ENCODE results near the gene BDNF.
"Not testable (repeated sequence)": the region's sequence is repeated elsewhere in the genome, so short reads cannot be mapped to it uniquely, and the experiment has no call there.

The BDNF gene

DNA sequence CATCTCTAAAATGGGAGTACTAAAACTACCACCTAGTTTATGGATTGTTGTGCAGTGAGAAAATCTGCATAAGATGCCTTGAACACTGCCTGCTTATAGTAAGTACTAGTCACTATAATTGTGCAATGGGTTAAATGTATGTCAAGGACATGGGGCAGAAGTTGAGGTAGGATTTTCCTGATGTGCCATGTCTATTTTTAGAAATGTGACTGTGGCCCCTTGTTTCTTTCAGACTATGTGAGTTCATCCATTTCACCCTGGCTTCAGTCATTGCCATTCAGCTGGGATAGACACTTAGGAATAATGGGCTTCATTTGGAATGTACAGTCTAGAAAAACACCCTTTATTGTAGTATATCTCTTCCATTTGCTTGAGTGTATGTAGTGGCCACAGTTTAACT, 51.4 kb downstream of the BDNF start:
- no peak overlapping the region for H3K27ac ChIP-seq (ENCODE audit: low read length)
- no peaks in the 10 kb centered on the region for H3K4me1 ChIP-seq (ENCODE audit: control insufficient read depth, insufficient read depth, low read length)
- H3K36me3 ChIP-seq (ENCODE audit: control insufficient read depth in 2 of 2, insufficient read depth in 2 of 2, low read length in 2 of 2) = no peaks in the 10 kb centered on the region
- no peaks in the 10 kb centered on the region for H3K27me3 ChIP-seq (ENCODE audit: control insufficient read depth in 1 of 2, insufficient read depth in 2 of 2, low read length in 2 of 2)
- no peak overlapping the region for H3K9ac ChIP-seq (ENCODE audit: low read length in 2 of 2)
- no peaks in the 10 kb centered on the region for H3K9me3 ChIP-seq (ENCODE audit: control insufficient read depth in 2 of 2, low read length in 2 of 2)
- H3K4me3 ChIP-seq (ENCODE audit: low read length in 2 of 2) = no peak overlapping the region

- H3K36me3 ChIP-seq (ENCODE audit: control insufficient read depth in 2 of 2, insufficient read depth in 2 of 2, low read length in 2 of 2) = no peaks in the 10 kb centered on the region
These were observed 54.0 kb downstream of the BDNF start for GRCh38 chr11:27646051-27646818.

GRCh38 chr11:27642954-27643353, 57.3 kb downstream of the BDNF start:
- Histone ChIP-seq H3K9me3 (ENCODE audit: control insufficient read depth in 2 of 2, low read length in 2 of 2) (no peaks in the 10 kb centered on the region), H3K9ac (ENCODE audit: low read length in 2 of 2) (no peak overlapping the region), H3K4me1 (ENCODE audit: control insufficient read depth, insufficient read depth, low read length) (no peaks in the 10 kb centered on the region), H3K27ac (ENCODE audit: low read length) (no peak overlapping the region), H3K27me3 (ENCODE audit: control insufficient read depth in 1 of 2, insufficient read depth in 2 of 2, low read length in 2 of 2) (no peaks in the 10 kb centered on the region), H3K4me3 (ENCODE audit: low read length in 2 of 2) (no peak overlapping the region), H3K36me3 (ENCODE audit: control insufficient read depth in 2 of 2, insufficient read depth in 2 of 2, low read length in 2 of 2) (peaks cover 0 to 4% of the 10 kb centered on the region in 2 donors)

More at GRCh38 chr11:27646051-27646818, 54.0 kb downstream of the BDNF start:
- H3K9ac ChIP-seq (ENCODE audit: low read length in 2 of 2) = no peak overlapping the region
- H3K27me3 ChIP-seq (ENCODE audit: control insufficient read depth in 1 of 2, insufficient read depth in 2 of 2, low read length in 2 of 2) = no peaks in the 10 kb centered on the region
- H3K4me3 ChIP-seq (ENCODE audit: low read length in 2 of 2) = no peak overlapping the region
- H3K4me1 ChIP-seq (ENCODE audit: control insufficient read depth, insufficient read depth, low read length) = no peaks in the 10 kb centered on the region
- no peak overlapping the region for H3K27ac ChIP-seq (ENCODE audit: low read length)
- H3K9me3 ChIP-seq (ENCODE audit: control insufficient read depth in 2 of 2, low read length in 2 of 2) = no peaks in the 10 kb centered on the region

DNA sequence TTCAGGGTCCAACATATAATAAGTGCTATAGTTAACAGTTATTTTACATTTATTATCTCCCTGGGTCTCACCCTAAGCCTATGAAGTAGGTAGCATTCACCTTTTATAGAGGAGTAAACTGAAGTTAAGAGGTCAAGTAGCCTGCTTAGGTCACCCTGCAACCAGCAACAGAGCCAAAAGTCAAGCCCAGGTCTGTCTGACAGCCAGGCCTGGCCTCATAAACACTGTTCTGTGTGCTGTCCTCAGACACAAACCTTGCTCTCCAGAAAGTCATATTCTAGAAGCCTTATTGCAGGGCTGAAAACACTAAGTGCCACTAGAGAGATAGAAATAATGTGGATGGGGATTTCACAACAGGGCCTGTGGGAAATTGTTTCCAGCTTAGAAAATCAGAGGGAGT, 59.3 kb downstream of the BDNF start:
- H3K27me3 ChIP-seq (ENCODE audit: control insufficient read depth in 1 of 2, insufficient read depth in 2 of 2, low read length in 2 of 2) = no peaks in the 10 kb centered on the region
- H3K36me3 ChIP-seq (ENCODE audit: control insufficient read depth in 2 of 2, insufficient read depth in 2 of 2, low read length in 2 of 2) = peaks cover 0 to 4% of the 10 kb centered on the region in 2 donors
- H3K4me3 ChIP-seq (ENCODE audit: low read length in 2 of 2) = no peak overlapping the region

GRCh38 chr11:27635567-27636037, 64.7 kb downstream of the BDNF start:
- Histone ChIP-seq H3K27ac (ENCODE audit: low read length) (no peak overlapping the region), H3K9me3 (ENCODE audit: control insufficient read depth in 2 of 2, low read length in 2 of 2) (peaks cover 0 to 6% of the 10 kb centered on the region in 2 donors), H3K36me3 (ENCODE audit: control insufficient read depth in 2 of 2, insufficient read depth in 2 of 2, low read length in 2 of 2) (no peaks in the 10 kb centered on the region), H3K27me3 (ENCODE audit: control insufficient read depth in 1 of 2, insufficient read depth in 2 of 2, low read length in 2 of 2) (no peaks in the 10 kb centered on the region), H3K4me1 (ENCODE audit: control insufficient read depth, insufficient read depth, low read length) (no peaks in the 10 kb centered on the region), H3K4me3 (ENCODE audit: low read length in 2 of 2) (no peak overlapping the region), H3K9ac (ENCODE audit: low read length in 2 of 2) (no peak overlapping the region)

More for the DNA sequence above, 59.3 kb downstream of the BDNF start:
- Histone ChIP-seq H3K27ac (ENCODE audit: low read length) (no peak overlapping the region), H3K4me1 (ENCODE audit: control insufficient read depth, insufficient read depth, low read length) (no peaks in the 10 kb centered on the region), H3K9me3 (ENCODE audit: control insufficient read depth in 2 of 2, low read length in 2 of 2) (no peaks in the 10 kb centered on the region), H3K9ac (ENCODE audit: low read length in 2 of 2) (no peak overlapping the region)

GRCh38 chr11:27634776-27635175, 65.5 kb downstream of the BDNF start:
- H3K27me3 ChIP-seq (ENCODE audit: control insufficient read depth in 1 of 2, insufficient read depth in 2 of 2, low read length in 2 of 2) = not testable (repeated sequence)

GRCh38 chr11:27634282-27634681, 66.0 kb downstream of the BDNF start:
- not testable (repeated sequence) for H3K9ac ChIP-seq (ENCODE audit: low read length in 2 of 2)

More at GRCh38 chr11:27634776-27635175, 65.5 kb downstream of the BDNF start:
- not testable (repeated sequence) for H3K9ac ChIP-seq (ENCODE audit: low read length in 2 of 2); H3K9me3 ChIP-seq (ENCODE audit: control insufficient read depth in 2 of 2, low read length in 2 of 2); H3K4me3 ChIP-seq (ENCODE audit: low read length in 2 of 2); H3K27ac ChIP-seq (ENCODE audit: low read length); H3K36me3 ChIP-seq (ENCODE audit: control insufficient read depth in 2 of 2, insufficient read depth in 2 of 2, low read length in 2 of 2); H3K4me1 ChIP-seq (ENCODE audit: control insufficient read depth, insufficient read depth, low read length)

DNA sequence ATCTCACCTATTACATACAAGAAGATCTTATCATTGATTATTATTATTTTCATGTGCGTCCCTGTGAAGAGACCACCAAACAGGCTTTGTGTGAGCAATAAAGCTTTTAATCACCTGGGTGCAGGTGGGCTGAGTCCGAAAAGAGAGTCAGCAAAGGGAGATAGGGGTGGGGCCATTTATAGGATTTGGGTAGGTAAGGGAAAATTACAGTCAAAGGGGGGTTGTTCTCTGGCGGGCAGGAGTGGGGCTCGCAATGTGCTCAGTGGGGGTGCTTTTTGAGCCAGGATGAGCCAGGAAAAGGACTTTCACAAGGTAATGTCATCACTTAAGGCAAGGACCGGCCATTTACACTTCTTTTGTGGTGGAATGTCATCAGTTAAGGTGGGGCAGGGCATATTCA, 71.2 kb downstream of the BDNF start:
- H3K27ac ChIP-seq (ENCODE audit: low read length); H3K36me3 ChIP-seq (ENCODE audit: control insufficient read depth in 2 of 2, insufficient read depth in 2 of 2, low read length in 2 of 2); H3K4me3 ChIP-seq (ENCODE audit: low read length in 2 of 2); H3K4me1 ChIP-seq (ENCODE audit: control insufficient read depth, insufficient read depth, low read length); H3K9me3 ChIP-seq (ENCODE audit: control insufficient read depth in 2 of 2, low read length in 2 of 2); H3K9ac ChIP-seq (ENCODE audit: low read length in 2 of 2); H3K27me3 ChIP-seq (ENCODE audit: control insufficient read depth in 1 of 2, insufficient read depth in 2 of 2, low read length in 2 of 2): not testable (repeated sequence)

More at GRCh38 chr11:27634282-27634681, 66.0 kb downstream of the BDNF start:
- H3K4me3 ChIP-seq (ENCODE audit: low read length in 2 of 2); H3K9me3 ChIP-seq (ENCODE audit: control insufficient read depth in 2 of 2, low read length in 2 of 2); H3K4me1 ChIP-seq (ENCODE audit: control insufficient read depth, insufficient read depth, low read length); H3K27me3 ChIP-seq (ENCODE audit: control insufficient read depth in 1 of 2, insufficient read depth in 2 of 2, low read length in 2 of 2); H3K27ac ChIP-seq (ENCODE audit: low read length); H3K36me3 ChIP-seq (ENCODE audit: control insufficient read depth in 2 of 2, insufficient read depth in 2 of 2, low read length in 2 of 2): not testable (repeated sequence)

DNA sequence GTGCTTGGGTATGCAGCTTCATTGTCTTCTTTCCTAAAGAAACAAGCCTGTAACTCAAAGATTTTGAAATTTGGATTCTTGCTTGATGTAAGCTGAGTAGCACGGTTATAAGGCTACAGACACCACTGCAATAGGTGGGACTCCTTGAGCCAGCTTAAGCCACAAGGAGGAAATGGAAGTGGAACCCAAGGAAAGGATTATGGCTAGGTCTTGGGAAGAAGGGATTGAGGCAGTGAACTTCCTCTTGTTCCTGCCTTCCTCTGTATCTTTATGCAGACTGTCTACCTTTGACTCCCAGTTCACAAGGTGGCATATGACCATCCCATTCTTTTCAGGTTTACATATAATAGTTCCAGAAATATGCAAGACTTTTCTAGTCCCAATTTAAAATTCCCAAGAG, 72.3 kb downstream of the BDNF start:
- no peak overlapping the region for H3K4me3 ChIP-seq (ENCODE audit: low read length in 2 of 2)
- no peak overlapping the region for H3K9ac ChIP-seq (ENCODE audit: low read length in 2 of 2)
- H3K27ac ChIP-seq (ENCODE audit: low read length) = no peak overlapping the region
- H3K36me3 ChIP-seq (ENCODE audit: control insufficient read depth in 2 of 2, insufficient read depth in 2 of 2, low read length in 2 of 2) = no peaks in the 10 kb centered on the region
- no peaks in the 10 kb centered on the region for H3K9me3 ChIP-seq (ENCODE audit: control insufficient read depth in 2 of 2, low read length in 2 of 2)
- H3K27me3 ChIP-seq (ENCODE audit: control insufficient read depth in 1 of 2, insufficient read depth in 2 of 2, low read length in 2 of 2) = no peaks in the 10 kb centered on the region
- H3K4me1 ChIP-seq (ENCODE audit: control insufficient read depth, insufficient read depth, low read length) = no peaks in the 10 kb centered on the region

DNA sequence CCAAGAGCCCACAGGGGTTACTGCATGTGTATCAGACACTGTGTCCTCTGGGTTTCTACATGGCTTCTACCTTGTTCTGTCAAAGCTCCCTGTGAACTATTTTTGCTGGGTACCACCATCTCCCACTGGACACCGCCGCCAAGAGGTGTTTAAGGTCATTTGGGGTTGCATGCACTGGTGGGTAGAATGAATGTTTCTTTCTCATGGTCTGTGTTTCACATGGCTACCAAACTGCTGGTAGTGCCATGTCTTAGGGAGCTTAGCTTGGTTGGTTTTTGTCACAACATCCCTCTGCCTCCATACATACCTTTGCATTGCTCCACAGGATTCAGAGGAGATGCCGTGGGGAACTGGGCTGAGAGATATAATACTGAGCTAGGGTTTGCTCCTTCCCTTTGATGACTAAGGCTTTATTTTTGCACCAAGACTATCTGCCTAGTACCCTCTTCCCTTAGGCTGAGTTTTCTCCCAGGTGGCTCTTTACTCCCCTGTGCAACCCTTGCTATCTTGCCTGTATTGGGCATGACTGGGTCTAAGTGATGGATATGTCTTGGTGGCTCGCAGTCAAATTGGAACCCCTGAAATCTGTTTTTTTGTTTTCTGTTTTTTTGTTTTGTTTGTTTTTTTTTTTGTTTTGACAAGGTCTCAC, 73.2 kb downstream of the BDNF start:
- no peaks in the 10 kb centered on the region for H3K4me1 ChIP-seq (ENCODE audit: control insufficient read depth, insufficient read depth, low read length)
- no peak overlapping the region for H3K4me3 ChIP-seq (ENCODE audit: low read length in 2 of 2)
- H3K36me3 ChIP-seq (ENCODE audit: control insufficient read depth in 2 of 2, insufficient read depth in 2 of 2, low read length in 2 of 2) = no peaks in the 10 kb centered on the region
- no peaks in the 10 kb centered on the region for H3K27me3 ChIP-seq (ENCODE audit: control insufficient read depth in 1 of 2, insufficient read depth in 2 of 2, low read length in 2 of 2)
- H3K9ac ChIP-seq (ENCODE audit: low read length in 2 of 2) = no peak overlapping the region
- H3K9me3 ChIP-seq (ENCODE audit: control insufficient read depth in 2 of 2, low read length in 2 of 2) = no peaks in the 10 kb centered on the region
- no peak overlapping the region for H3K27ac ChIP-seq (ENCODE audit: low read length)
